ENCODE measurements around the gene CLIC6.
A peak's percentile ranks its signal among the peaks of the same experiment; 100 is the strongest.

CLIC6 gene

GRCh38 chr21:34668803-34669148 is at the start of gene CLIC6:
Gene CLIC6 (plus strand): TSS chr21:34668994. CDS start chr21:34669389, 395 bp downstream.
- FAIRE-seq = no peak
- no peak for DNase-seq (ENCODE audit: low spot score)

- no peak for FAIRE-seq
Measured at GRCh38 chr21:34619841-34620665, 48.7 kb upstream of the CLIC6 start.

GRCh38 chr21:34621434-34622350 is 47.1 kb upstream of the CLIC6 start:
- DNase-seq (ENCODE audit: low spot score) = no peak
- FAIRE-seq = no peak

More at GRCh38 chr21:34619841-34620665, 48.7 kb upstream of the CLIC6 start:
- no peak for DNase-seq (ENCODE audit: low spot score)

GRCh38 chr21:34623516-34623915 is 45.3 kb upstream of the CLIC6 start:
- DNase-seq (ENCODE audit: low spot score) (no peak), FAIRE-seq (no peak)

- FAIRE-seq = no peak
Measured at GRCh38 chr21:34625030-34625593, 43.7 kb upstream of the CLIC6 start.

GRCh38 chr21:34626131-34626530 is 42.7 kb upstream of the CLIC6 start:
- FAIRE-seq = no peak

More at GRCh38 chr21:34625030-34625593, 43.7 kb upstream of the CLIC6 start:
- DNase-seq (ENCODE audit: low spot score) = no peak

GRCh38 chr21:34630536-34631143 is 38.2 kb upstream of the CLIC6 start:
- DNase-seq (ENCODE audit: low spot score) (peak; percentile 38), FAIRE-seq (peak; percentile 22)

More at GRCh38 chr21:34626131-34626530, 42.7 kb upstream of the CLIC6 start:
- no peak for DNase-seq (ENCODE audit: low spot score)

GRCh38 chr21:34632498-34632897 is 36.3 kb upstream of the CLIC6 start:
- DNase-seq (ENCODE audit: low spot score) (no peak), FAIRE-seq (no peak)

GRCh38 chr21:34635307-34635706 is 33.5 kb upstream of the CLIC6 start:
- no peak for FAIRE-seq

GRCh38 chr21:34636961-34637360 is 31.8 kb upstream of the CLIC6 start:
- FAIRE-seq = no peak
- DNase-seq (ENCODE audit: low spot score) = no peak

More at GRCh38 chr21:34635307-34635706, 33.5 kb upstream of the CLIC6 start:
- no peak for DNase-seq (ENCODE audit: low spot score)

- DNase-seq (ENCODE audit: low spot score) = no peak
- FAIRE-seq = no peak
Measured at GRCh38 chr21:34639250-34639649, 29.5 kb upstream of the CLIC6 start.

- DNase-seq (ENCODE audit: low spot score) (no peak), FAIRE-seq (no peak)
Measured at GRCh38 chr21:34639882-34640788, 28.7 kb upstream of the CLIC6 start.

GRCh38 chr21:34640858-34641257 is 27.9 kb upstream of the CLIC6 start:
- DNase-seq (ENCODE audit: low spot score) (peak; percentile 70), FAIRE-seq (peak; percentile 45)

GRCh38 chr21:34642211-34643075 is 26.4 kb upstream of the CLIC6 start:
- peak; percentile 25 for FAIRE-seq
- peak; percentile 72 for DNase-seq (ENCODE audit: low spot score)

GRCh38 chr21:34644825-34645224 is 24.0 kb upstream of the CLIC6 start:
- FAIRE-seq = no peak
- no peak for DNase-seq (ENCODE audit: low spot score)

- FAIRE-seq (no peak), DNase-seq (ENCODE audit: low spot score) (no peak)
Measured at GRCh38 chr21:34647555-34647954, 21.2 kb upstream of the CLIC6 start.

- DNase-seq (ENCODE audit: low spot score) = no peak
- FAIRE-seq = no peak
Measured at GRCh38 chr21:34648739-34649297, 20.0 kb upstream of the CLIC6 start.

- FAIRE-seq = no peak
- DNase-seq (ENCODE audit: low spot score) = no peak
Measured at GRCh38 chr21:34649400-34649799, 19.4 kb upstream of the CLIC6 start.

- DNase-seq (ENCODE audit: low spot score) = no peak
- FAIRE-seq = no peak
Measured at GRCh38 chr21:34650861-34651431, 17.8 kb upstream of the CLIC6 start.

Data from RCC 7860 (cell line).